HEK293 (cell line): ENCODE data around the gene BCAR1.

Experiments used
- CTCF ChIA-PET: fragments of 350-600 bp; formaldehyde crosslinking; extraction: SDS; loops from one replicate; lab custom pipeline; 2021; ENCODE audit warnings: antibody characterized with exemption; lab: Yijun Ruan, JAX
- POLR2A ChIA-PET: fragments of 300-600 bp; formaldehyde crosslinking; extraction: SDS; loops from one replicate; lab custom pipeline; 2020; ENCODE audit warnings: antibody characterized with exemption, inconsistent platforms; lab: Yijun Ruan, JAX
- H3K27ac ChIP-seq: fragments of 200-500 bp; sonication (Bioruptor generic); 2 replicates; pipeline ENCODE4 v1.5.1; 2014; ENCODE audit warnings: low read depth, low read length, control low read depth, inconsistent platforms; ENCODE audit errors: extremely low read depth
- H3K36me3 ChIP-seq, 2 experiments: fragments of 200-500 bp in 1 of 2; sonication (Bioruptor generic) in 1 of 2; 1 replicate in 1 of 2; 2 replicates in 1 of 2; pipeline ENCODE4 v1.5.1; 2014 to 2017; ENCODE audit warnings: inconsistent platforms in 2 of 2, low read length in 2 of 2; ENCODE audit not compliant: control insufficient read depth in 2 of 2, insufficient read depth in 1 of 2
- H3K4me1 ChIP-seq: fragments of 200-500 bp; sonication (Bioruptor generic); 2 replicates; pipeline ENCODE4 v1.5.1; 2014; ENCODE audit warnings: mild to moderate bottlenecking, low read length, inconsistent platforms; ENCODE audit not compliant: control insufficient read depth, insufficient read depth
- H3K4me3 ChIP-seq: 2 replicates; pipeline ENCODE4 v1.5.1; 2011; ENCODE audit warnings: low read depth, mild to moderate bottlenecking, control low read depth, low read length, moderate library complexity
- H3K9me3 ChIP-seq: fragments of 200-500 bp; sonication (Bioruptor generic); 2 replicates; pipeline ENCODE4 v1.5.1; 2014; ENCODE audit warnings: low read depth, low read length, inconsistent platforms; ENCODE audit not compliant: control insufficient read depth, insufficient read depth
- BCL6B ChIP-seq: fragments of 450-650 bp; formaldehyde crosslinking; IDR thresholded peaks from 2 replicates; pipeline ENCODE4 v1.5.1; 2017; ENCODE audit warnings: missing biosample characterization, missing genetic modification characterization
- GLIS1 ChIP-seq: fragments of 450-650 bp; formaldehyde crosslinking; IDR thresholded peaks from 2 replicates; pipeline ENCODE4 v1.5.1; 2016; ENCODE audit warnings: missing biosample characterization, missing genetic modification characterization
- GLIS2 ChIP-seq: fragments of 450-650 bp; formaldehyde crosslinking; IDR thresholded peaks from 2 replicates; pipeline ENCODE4 v1.5.1; 2016; ENCODE audit warnings: missing biosample characterization, missing genetic modification characterization
- KLF16 ChIP-seq: fragments of 450-650 bp; formaldehyde crosslinking; IDR thresholded peaks from 2 replicates; pipeline ENCODE4 v1.5.1; 2017; ENCODE audit warnings: missing biosample characterization, missing genetic modification characterization
- KLF9 ChIP-seq: fragments of 450-650 bp; formaldehyde crosslinking; IDR thresholded peaks from 2 replicates; pipeline ENCODE4 v1.5.1; 2016; ENCODE audit warnings: missing biosample characterization, missing genetic modification characterization, low read depth
- SALL2 ChIP-seq: fragments of 450-650 bp; formaldehyde crosslinking; IDR thresholded peaks from 2 replicates; pipeline ENCODE4 v1.5.0; 2017; ENCODE audit warnings: missing biosample characterization, mild to moderate bottlenecking, missing genetic modification characterization, borderline replicate concordance
- SP7 ChIP-seq: fragments of 450-650 bp; formaldehyde crosslinking; IDR thresholded peaks from 2 replicates; pipeline ENCODE4 v1.5.1; 2016; ENCODE audit warnings: missing biosample characterization, missing genetic modification characterization
- YY1 ChIP-seq: fragments of 450-650 bp; formaldehyde crosslinking; IDR thresholded peaks from 2 replicates; pipeline ENCODE4 v1.5.1; 2018; ENCODE audit warnings: missing biosample characterization, missing genetic modification characterization
- ZBTB1 ChIP-seq: fragments of 450-650 bp; formaldehyde crosslinking; IDR thresholded peaks from 2 replicates; pipeline ENCODE4 v1.5.1; 2016; ENCODE audit warnings: missing biosample characterization, missing genetic modification characterization
- ZBTB44 ChIP-seq: fragments of 450-650 bp; IDR thresholded peaks from 2 replicates; pipeline ENCODE4 v1.5.1; 2018; ENCODE audit warnings: missing biosample characterization, mild to moderate bottlenecking, missing genetic modification characterization
- ZFP37 ChIP-seq: fragments of 450-650 bp; formaldehyde crosslinking; IDR thresholded peaks from 2 replicates; pipeline ENCODE4 v1.5.1; 2016; ENCODE audit warnings: missing biosample characterization, missing genetic modification characterization
- ZIC2 ChIP-seq: fragments of 450-650 bp; formaldehyde crosslinking; IDR thresholded peaks from 2 replicates; pipeline ENCODE4 v1.5.1; 2016; ENCODE audit warnings: missing biosample characterization, missing genetic modification characterization
- ZNF114 ChIP-seq: fragments of 450-650 bp; formaldehyde crosslinking; IDR thresholded peaks from 2 replicates; pipeline ENCODE4 v1.5.0; 2017; ENCODE audit warnings: missing biosample characterization, missing genetic modification characterization
- ZNF19 ChIP-seq: fragments of 450-650 bp; formaldehyde crosslinking; IDR thresholded peaks from 2 replicates; pipeline ENCODE4; 2016; ENCODE audit warnings: missing biosample characterization, missing genetic modification characterization, low read depth
- ZNF266 ChIP-seq: fragments of 450-650 bp; formaldehyde crosslinking; IDR thresholded peaks from 2 replicates; pipeline ENCODE4 v1.5.1; 2016; ENCODE audit warnings: missing biosample characterization, missing genetic modification characterization, low read depth
- ZNF473 ChIP-seq: fragments of 450-650 bp; formaldehyde crosslinking; IDR thresholded peaks from 2 replicates; pipeline ENCODE4 v1.5.1; 2017; ENCODE audit warnings: missing biosample characterization, missing genetic modification characterization
- ZNF548 ChIP-seq: fragments of 450-650 bp; formaldehyde crosslinking; IDR thresholded peaks from 2 replicates; pipeline ENCODE4 v1.5.1; 2016; ENCODE audit warnings: missing biosample characterization, missing genetic modification characterization
- ZNF785 ChIP-seq: fragments of 450-650 bp; formaldehyde crosslinking; IDR thresholded peaks from 2 replicates; pipeline ENCODE4 v1.5.1; 2016; ENCODE audit warnings: missing biosample characterization, missing genetic modification characterization
- TF ChIP-seq, protein P1 (sequence below): fragments of 450-650 bp; formaldehyde crosslinking; IDR thresholded peaks from 2 replicates; pipeline ENCODE4 v1.5.1; 2016; ENCODE audit warnings: missing biosample characterization, missing genetic modification characterization
- TF ChIP-seq, protein P2 (sequence below): fragments of 450-650 bp; formaldehyde crosslinking; conservative IDR thresholded peaks from 2 replicates; pipeline ENCODE4 v1.5.1; 2016; ENCODE audit warnings: low read depth, missing biosample characterization, missing genetic modification characterization

The BCAR1 gene

DNA sequence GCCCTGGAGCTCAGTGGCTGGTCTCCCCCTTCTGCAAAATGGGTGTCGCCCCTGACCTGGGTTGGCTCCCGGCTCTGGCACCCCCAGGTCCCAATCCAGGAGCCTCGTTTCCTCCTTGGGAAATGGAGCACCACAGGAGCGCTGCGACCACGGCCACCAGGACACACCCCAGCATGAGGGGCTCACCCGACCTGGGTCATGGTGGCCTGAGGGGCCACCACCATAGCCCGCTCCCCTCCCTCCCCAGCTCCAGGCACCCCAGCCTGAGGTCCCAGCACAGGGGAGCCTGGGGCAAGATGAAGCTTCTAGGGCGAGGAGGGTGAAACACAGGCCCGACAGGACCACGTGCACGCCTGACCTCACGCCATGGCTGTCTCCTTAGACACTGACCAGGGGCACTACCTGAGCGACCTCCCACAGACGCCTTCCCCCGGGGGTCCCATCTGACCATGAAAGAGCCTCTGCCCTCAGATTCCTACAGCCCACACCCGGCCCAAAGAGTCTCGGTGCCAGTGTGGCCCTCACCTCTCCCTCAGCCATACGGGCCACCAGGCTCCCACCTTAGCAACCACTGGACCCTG is 11.8 kb downstream of the BCAR1 start:
- H3K27ac ChIP-seq = no peak overlapping the region
- CTCF ChIA-PET = no interaction called here
- peaks cover 0 to 73% of the 10 kb centered on the region in 2 experiments; a peak in 2 of 3 replicates for H3K36me3 ChIP-seq
- TF ChIP-seq ZNF785 = no peak
- TF ChIP-seq ZNF473 (tag by site-specific recombination) = no peak
- TF ChIP-seq KLF16 (tag by site-specific recombination) = no peak
- TF ChIP-seq ZBTB44 (tag by site-specific recombination) = no peak
- no peak for TF ChIP-seq ZNF114 (tag by site-specific recombination)
- TF ChIP-seq ZNF266 = no peak
- TF ChIP-seq ZNF548 = no peak
- TF ChIP-seq KLF9 (tag by site-specific recombination) = no peak
- TF ChIP-seq, protein P1, sequence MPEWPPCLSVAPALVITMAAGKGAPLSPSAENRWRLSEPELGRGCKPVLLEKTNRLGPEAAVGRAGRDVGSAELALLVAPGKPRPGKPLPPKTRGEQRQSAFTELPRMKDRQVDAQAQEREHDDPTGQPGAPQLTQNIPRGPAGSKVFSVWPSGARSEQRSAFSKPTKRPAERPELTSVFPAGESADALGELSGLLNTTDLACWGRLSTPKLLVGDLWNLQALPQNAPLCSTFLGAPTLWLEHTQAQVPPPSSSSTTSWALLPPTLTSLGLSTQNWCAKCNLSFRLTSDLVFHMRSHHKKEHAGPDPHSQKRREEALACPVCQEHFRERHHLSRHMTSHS = no peak
- TF ChIP-seq YY1 (tag by site-specific recombination) = no peak
- no peak for TF ChIP-seq ZBTB1 (tag by site-specific recombination)
- TF ChIP-seq BCL6B (tag by site-specific recombination) = no peak
- TF ChIP-seq, all 188 proteins: peak for 0
- Histone ChIP-seq H3K4me3 (no peak overlapping the region), H3K9me3 (no peaks in the 10 kb centered on the region), H3K4me1 (peaks cover 4% of the 10 kb centered on the region; the same call in 1 of the 2 replicates)
- POLR2A ChIA-PET = no interaction called here

DNA sequence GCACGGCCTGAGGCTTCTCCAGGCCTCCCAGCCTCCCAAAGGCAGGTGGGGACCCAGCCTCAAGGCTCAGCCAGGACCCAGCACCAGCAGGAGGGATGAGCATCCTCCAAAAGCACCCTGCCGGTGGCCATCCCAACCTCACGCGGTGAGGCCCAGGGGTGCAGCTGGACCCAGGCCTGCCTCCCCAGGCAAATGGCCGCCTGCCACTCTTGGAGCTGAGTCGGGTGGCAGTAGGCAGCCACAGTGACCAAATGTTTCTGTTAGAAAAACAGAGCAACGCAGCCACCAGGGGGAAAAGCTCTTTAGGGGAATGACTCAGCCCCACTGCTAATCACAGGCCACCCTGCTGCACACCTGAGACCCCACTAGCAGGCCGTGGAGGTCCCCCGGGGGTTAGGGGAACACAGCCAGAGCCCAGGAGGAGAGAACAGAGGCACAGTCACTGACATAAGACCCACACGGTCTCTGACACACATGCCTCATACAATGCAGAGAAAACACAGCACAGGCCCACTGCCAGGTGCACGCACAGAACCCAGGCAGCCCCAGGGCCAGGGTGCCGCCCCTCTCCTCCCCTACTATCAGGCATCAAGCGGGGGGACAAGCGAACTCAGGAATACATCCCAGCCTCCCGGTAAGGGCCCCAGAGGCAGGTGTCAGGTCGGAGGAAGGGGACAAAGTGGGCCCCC is 12.4 kb downstream of the BCAR1 start:
- Histone ChIP-seq H3K4me3 (no peak overlapping the region), H3K4me1 (peaks cover 4% of the 10 kb centered on the region; the same call in 1 of the 2 replicates)
- TF ChIP-seq ZNF19 (tag by site-specific recombination) = no peak
- no peak for TF ChIP-seq SALL2
- peak; percentile 89 for TF ChIP-seq ZIC2 (tag by site-specific recombination)
- no peak for TF ChIP-seq ZFP37 (tag by site-specific recombination)
- TF ChIP-seq GLIS1 (tag by site-specific recombination) = peak; percentile 96
- TF ChIP-seq, protein P2, sequence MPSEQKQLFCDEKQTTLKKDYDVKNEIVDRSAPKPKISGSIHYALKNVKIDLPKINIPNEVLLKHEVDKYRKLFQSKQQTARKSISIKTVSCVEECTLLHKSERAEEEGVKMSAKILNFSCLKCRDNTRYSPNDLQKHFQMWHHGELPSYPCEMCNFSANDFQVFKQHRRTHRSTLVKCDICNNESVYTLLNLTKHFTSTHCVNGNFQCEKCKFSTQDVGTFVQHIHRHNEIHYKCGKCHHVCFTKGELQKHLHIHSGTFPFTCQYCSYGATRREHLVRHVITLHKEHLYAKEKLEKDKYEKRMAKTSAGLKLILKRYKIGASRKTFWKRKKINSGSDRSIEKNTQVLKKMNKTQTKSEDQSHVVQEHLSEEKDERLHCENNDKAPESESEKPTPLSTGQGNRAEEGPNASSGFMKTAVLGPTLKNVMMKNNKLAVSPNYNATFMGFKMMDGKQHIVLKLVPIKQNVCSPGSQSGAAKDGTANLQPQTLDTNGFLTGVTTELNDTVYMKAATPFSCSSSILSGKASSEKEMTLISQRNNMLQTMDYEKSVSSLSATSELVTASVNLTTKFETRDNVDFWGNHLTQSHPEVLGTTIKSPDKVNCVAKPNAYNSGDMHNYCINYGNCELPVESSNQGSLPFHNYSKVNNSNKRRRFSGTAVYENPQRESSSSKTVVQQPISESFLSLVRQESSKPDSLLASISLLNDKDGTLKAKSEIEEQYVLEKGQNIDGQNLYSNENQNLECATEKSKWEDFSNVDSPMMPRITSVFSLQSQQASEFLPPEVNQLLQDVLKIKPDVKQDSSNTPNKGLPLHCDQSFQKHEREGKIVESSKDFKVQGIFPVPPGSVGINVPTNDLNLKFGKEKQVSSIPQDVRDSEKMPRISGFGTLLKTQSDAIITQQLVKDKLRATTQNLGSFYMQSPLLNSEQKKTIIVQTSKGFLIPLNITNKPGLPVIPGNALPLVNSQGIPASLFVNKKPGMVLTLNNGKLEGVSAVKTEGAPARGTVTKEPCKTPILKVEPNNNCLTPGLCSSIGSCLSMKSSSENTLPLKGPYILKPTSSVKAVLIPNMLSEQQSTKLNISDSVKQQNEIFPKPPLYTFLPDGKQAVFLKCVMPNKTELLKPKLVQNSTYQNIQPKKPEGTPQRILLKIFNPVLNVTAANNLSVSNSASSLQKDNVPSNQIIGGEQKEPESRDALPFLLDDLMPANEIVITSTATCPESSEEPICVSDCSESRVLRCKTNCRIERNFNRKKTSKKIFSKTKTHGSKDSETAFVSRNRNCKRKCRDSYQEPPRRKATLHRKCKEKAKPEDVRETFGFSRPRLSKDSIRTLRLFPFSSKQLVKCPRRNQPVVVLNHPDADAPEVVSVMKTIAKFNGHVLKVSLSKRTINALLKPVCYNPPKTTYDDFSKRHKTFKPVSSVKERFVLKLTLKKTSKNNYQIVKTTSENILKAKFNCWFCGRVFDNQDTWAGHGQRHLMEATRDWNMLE = no peak
- TF ChIP-seq GLIS2 = peak; percentile 26; the same call in 1 of the 2 replicates
- peak; percentile 23; the same call in 1 of the 2 replicates for TF ChIP-seq SP7
- TF ChIP-seq, all 188 proteins: peak for 4
- 0 out of 2 replicates have a peak overlapping the region, but pooled peaks have one; percentile 17 for H3K27ac ChIP-seq
- H3K36me3 ChIP-seq = peaks cover 0 to 79% of the 10 kb centered on the region in 2 experiments; a peak in 2 of 3 replicates
- ChIA-PET POLR2A (no interaction called here), CTCF (interaction anchor here (0.6 kb wide), 1 partner anchor 39 kb away, joined by 4 read pairs; no protein-coding TSS in a partner anchor)
- no peaks in the 10 kb centered on the region for H3K9me3 ChIP-seq
